ENCODE data around the gene CSPG4. TPM values are rescaled to one million over a fixed set of nuclear protein-coding genes. Genes with fewer than 3 reads are reported as not detected.

The CSPG4 gene
- total and polyA plus RNA-seq, 2 of the 13 experiments (the other 11 are each of a cell fraction or from before 2014, with no cell fraction given): 0.01 to 0.04 TPM

- no peak for TF ChIP-seq SNAPC4 (CRISPR knock-in tag; IDR thresholded peaks at IDR 0.05)
- peak; percentile 23; the same call in 1 of the 2 replicates for TF ChIP-seq ZNF160 (CRISPR knock-in tag; IDR thresholded peaks at IDR 0.05)
- TF ChIP-seq REXO4 (CRISPR knock-in tag; IDR thresholded peaks at IDR 0.05; ENCODE audit: borderline replicate concordance): no peak
- no peak for TF ChIP-seq ZNF660 (CRISPR knock-in tag; IDR thresholded peaks at IDR 0.05; ENCODE audit: borderline replicate concordance, low read depth)
- TF ChIP-seq TSC22D2 (CRISPR knock-in tag; IDR thresholded peaks at IDR 0.05; ENCODE audit: borderline replicate concordance): no peak
- TF ChIP-seq ZNF44 (CRISPR knock-in tag; IDR thresholded peaks at IDR 0.05): no peak
- no peak for TF ChIP-seq TBX3 (IDR thresholded peaks at IDR 0.05; ENCODE audit: borderline replicate concordance)
- TF ChIP-seq ZNF589 (CRISPR knock-in tag; conservative IDR thresholded peaks at IDR 0.05): peak; percentile 33; the same call in 1 of the 2 replicates
- TF ChIP-seq, protein P1, sequence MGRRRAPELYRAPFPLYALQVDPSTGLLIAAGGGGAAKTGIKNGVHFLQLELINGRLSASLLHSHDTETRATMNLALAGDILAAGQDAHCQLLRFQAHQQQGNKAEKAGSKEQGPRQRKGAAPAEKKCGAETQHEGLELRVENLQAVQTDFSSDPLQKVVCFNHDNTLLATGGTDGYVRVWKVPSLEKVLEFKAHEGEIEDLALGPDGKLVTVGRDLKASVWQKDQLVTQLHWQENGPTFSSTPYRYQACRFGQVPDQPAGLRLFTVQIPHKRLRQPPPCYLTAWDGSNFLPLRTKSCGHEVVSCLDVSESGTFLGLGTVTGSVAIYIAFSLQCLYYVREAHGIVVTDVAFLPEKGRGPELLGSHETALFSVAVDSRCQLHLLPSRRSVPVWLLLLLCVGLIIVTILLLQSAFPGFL (CRISPR knock-in tag; IDR thresholded peaks at IDR 0.05): no peak
- TF ChIP-seq RXRA (CRISPR knock-in tag; IDR thresholded peaks at IDR 0.05): no peak; the same call in 1 of the 2 replicates
- no peak for TF ChIP-seq ZZZ3 (CRISPR knock-in tag; IDR thresholded peaks at IDR 0.05; ENCODE audit: borderline replicate concordance)
- peak; percentile 27; the same call in 1 of the 2 replicates for TF ChIP-seq NR2C2 (CRISPR knock-in tag; IDR thresholded peaks at IDR 0.05; ENCODE audit: borderline replicate concordance)
- TF ChIP-seq, protein P2, sequence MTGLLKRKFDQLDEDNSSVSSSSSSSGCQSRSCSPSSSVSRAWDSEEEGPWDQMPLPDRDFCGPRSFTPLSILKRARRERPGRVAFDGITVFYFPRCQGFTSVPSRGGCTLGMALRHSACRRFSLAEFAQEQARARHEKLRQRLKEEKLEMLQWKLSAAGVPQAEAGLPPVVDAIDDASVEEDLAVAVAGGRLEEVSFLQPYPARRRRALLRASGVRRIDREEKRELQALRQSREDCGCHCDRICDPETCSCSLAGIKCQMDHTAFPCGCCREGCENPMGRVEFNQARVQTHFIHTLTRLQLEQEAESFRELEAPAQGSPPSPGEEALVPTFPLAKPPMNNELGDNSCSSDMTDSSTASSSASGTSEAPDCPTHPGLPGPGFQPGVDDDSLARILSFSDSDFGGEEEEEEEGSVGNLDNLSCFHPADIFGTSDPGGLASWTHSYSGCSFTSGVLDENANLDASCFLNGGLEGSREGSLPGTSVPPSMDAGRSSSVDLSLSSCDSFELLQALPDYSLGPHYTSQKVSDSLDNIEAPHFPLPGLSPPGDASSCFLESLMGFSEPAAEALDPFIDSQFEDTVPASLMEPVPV (CRISPR knock-in tag; IDR thresholded peaks at IDR 0.05): no peak
- peak; percentile 50; the same call in 1 of the 2 replicates for TF ChIP-seq ZBTB7A (CRISPR knock-in tag; IDR thresholded peaks at IDR 0.05)
- TF ChIP-seq, protein P3, sequence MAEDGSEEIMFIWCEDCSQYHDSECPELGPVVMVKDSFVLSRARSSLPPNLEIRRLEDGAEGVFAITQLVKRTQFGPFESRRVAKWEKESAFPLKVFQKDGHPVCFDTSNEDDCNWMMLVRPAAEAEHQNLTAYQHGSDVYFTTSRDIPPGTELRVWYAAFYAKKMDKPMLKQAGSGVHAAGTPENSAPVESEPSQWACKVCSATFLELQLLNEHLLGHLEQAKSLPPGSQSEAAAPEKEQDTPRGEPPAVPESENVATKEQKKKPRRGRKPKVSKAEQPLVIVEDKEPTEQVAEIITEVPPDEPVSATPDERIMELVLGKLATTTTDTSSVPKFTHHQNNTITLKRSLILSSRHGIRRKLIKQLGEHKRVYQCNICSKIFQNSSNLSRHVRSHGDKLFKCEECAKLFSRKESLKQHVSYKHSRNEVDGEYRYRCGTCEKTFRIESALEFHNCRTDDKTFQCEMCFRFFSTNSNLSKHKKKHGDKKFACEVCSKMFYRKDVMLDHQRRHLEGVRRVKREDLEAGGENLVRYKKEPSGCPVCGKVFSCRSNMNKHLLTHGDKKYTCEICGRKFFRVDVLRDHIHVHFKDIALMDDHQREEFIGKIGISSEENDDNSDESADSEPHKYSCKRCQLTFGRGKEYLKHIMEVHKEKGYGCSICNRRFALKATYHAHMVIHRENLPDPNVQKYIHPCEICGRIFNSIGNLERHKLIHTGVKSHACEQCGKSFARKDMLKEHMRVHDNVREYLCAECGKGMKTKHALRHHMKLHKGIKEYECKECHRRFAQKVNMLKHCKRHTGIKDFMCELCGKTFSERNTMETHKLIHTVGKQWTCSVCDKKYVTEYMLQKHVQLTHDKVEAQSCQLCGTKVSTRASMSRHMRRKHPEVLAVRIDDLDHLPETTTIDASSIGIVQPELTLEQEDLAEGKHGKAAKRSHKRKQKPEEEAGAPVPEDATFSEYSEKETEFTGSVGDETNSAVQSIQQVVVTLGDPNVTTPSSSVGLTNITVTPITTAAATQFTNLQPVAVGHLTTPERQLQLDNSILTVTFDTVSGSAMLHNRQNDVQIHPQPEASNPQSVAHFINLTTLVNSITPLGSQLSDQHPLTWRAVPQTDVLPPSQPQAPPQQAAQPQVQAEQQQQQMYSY (CRISPR knock-in tag; IDR thresholded peaks at IDR 0.05): no peak; the same call in 1 of the 2 replicates
- no peak; a peak in 1 of 4 replicates for TF ChIP-seq NR2F1 (CRISPR knock-in tag; IDR thresholded peaks at IDR 0.05)
Measured at GRCh38 chr15:75647370-75648155, 65.1 kb downstream of the CSPG4 start, which contains the start of gene SNX33 (continued).

All from HepG2 (cell line).